ENCODE results near the gene PPARG.
"Not testable (repeated sequence)": the region's sequence is repeated elsewhere in the genome, so short reads cannot be mapped to it uniquely, and the experiment has no call there.

The PPARG gene

GRCh38 chr3:12445523-12446240, 156.8 kb downstream of the PPARG start:
- no peak for DNase-seq

DNA sequence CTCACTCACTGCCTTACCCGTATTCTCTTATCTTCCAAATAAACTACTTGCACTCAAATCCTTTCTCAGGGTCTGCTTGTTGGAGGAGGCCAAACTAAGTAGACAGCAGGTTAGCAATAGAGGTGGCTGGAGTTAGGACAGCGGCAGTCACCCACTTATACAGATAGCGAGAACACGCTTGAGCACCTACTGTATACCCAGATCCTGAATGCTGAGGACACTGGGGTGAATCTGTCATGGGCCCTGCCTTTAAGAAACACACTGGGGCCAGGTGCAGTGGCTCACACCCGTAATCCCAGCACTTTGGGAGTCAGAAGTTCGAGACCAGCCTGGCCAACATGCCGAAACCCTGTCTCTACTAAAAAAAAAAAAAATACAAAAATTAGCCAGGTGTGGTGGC, 157.4 kb downstream of the PPARG start:
- no peak for DNase-seq

DNA sequence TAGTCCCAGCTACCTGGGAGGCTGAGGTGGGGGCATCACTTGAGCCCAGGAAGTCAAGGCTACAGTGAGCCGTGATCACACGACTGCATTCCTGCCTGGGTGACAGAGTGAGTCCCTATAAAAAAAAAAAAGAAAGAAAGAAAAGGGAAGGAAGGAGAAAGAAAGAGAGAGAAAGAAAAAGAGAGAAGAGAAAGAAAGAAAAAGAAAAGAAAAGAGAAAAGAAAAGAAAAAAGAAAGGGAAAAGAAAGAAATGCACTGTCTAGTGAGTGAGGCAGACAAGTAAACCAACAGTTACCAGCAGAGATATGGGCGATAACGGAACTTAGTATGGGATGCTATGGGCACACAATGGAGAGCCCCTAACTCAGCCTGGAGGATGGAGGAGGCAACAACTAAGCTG, 158.2 kb downstream of the PPARG start:
- no peak for DNase-seq

DNA sequence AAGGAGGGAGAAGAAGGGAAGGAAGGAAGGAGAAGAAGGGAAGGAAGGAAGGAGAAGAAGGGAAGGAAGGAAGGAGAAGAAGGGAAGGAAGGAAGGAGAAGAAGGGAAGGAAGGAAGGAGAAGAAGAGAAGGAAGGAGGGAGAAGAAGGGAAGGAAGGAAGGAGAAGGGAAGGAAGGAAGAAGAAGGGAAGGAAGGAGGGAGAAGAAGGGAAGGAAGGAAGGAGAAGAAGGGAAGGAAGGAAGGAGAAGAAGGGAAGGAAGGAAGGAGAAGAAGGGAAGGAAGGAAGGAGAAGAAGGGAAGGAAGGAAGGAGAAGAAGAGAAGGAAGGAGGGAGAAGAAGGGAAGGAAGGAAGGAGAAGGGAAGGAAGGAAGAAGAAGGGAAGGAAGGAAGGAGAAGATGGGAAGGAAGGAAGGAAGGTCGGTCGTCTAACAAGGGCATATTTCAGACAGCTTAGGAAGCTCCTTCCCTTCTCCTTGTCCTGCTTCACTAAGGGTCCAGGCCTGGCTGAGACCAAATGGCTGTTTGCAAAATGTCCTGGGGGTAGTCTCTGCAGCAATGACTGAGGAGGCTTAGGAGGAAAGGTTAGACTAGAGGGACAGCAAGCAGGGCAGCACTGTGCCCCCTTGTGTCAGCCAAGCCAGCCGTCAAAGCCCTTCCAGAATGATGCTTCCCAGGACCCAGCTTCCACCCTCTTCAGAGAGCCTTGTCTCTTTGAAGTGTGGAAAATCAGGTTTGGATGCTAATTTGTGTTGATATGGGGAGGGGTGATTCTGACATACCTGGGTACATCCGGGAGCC, 159.7 kb downstream of the PPARG start:
- DNase-seq = not testable (repeated sequence)

DNA sequence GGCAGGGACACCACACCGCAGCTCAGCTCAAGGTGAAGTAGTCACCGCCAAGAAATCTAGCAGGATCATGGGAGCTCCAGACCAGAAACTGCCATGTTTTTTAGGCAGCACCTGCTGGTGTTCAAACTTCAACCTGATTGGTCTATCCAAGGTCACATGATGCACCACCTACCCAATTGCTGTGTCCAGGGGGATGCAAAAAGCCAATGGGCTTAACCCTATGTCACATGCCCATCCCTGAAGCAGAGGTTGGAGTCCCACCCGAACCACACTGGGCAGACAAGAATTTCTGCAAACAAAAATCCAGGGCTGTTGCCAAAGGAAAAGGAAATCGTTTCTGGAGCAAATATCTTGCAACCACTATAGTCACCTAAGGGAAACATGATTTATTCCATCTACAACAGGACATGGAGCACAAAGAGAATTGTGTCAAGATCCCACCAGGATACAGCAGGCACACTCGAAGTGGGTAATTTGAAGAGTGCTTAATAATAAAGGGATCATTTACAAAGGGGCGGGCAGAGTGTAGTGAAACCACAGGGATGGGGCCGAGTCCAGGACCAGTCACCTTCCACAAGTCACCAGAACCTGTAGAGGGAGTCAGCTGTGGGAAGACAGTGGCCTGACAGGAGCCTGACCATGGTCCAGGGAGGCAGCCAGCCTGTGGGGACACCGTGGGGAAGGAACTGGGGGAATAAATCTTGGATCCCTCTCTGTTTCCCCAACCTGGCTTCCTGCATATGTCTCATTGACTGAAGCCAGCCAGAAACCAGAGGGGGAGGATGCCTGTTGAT, 161.2 kb downstream of the PPARG start:
- no peak for DNase-seq

DNA sequence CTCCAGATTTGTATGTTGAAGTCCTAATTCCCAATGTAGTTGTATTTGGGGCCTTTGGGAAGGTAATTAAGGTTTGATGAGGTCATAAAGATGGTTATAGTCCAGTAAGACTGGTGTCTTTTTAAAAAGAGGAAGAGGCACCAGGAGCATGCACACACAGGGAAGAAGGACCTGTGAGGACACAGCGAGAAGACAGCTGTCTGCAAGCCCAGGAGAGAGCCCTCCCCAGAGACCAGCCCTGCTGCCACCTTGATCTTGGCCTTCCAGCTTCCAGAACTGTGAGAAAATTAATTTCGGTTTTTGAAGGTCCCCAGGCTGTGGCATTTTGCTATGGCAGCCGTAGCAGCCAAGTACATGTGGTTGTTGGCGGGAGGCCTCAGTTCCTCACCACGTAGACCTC, 162.6 kb downstream of the PPARG start:
- DNase-seq = no peak

GRCh38 chr3:12451960-12452359, 163.1 kb downstream of the PPARG start:
- DNase-seq = no peak

DNA sequence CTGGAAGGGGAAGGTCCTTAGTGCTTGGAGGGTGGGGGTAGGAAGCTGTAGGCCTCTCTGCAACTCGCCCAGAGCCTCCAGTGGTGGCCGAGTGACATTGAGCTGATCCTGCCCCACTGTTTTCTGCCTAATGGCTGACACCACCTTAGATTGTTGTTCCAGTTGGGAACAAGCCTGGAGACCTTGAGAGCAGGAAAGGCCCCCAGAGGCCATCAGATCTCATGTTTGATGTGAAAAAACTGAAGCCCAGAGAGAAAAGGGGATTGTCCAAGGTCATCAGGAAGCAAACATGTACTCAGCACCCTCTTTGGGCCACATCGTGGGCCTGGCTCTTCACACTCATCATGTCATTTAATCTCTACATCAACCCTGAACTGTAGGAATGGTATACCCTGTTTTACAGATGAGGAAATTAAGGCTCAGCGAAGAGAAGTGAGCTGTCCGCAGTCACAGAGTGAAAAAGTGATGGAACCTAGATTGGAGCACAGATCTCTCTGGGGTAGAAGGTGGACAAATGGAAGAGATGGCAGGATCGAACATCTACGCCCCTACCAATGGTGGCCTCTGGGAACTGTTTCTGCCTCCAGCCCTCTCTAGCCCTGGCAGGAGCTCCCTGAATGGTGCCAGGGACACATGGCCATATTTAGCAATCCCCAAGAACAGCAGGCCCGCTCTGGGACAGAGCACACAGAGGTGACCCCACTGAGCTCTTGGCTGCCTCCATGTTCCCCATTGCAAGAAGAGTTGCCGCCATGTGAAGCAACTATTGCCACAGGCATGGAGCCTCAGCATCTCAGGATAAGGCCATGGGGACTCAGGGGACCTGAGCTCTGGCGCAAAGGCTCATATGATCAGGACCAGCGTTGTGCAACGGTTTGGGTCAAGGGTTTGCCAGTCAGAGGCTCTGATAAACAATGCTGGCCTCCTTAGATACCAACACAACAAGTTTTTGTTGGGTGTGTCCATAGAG, 163.8 kb downstream of the PPARG start:
- no peak for DNase-seq

DNA sequence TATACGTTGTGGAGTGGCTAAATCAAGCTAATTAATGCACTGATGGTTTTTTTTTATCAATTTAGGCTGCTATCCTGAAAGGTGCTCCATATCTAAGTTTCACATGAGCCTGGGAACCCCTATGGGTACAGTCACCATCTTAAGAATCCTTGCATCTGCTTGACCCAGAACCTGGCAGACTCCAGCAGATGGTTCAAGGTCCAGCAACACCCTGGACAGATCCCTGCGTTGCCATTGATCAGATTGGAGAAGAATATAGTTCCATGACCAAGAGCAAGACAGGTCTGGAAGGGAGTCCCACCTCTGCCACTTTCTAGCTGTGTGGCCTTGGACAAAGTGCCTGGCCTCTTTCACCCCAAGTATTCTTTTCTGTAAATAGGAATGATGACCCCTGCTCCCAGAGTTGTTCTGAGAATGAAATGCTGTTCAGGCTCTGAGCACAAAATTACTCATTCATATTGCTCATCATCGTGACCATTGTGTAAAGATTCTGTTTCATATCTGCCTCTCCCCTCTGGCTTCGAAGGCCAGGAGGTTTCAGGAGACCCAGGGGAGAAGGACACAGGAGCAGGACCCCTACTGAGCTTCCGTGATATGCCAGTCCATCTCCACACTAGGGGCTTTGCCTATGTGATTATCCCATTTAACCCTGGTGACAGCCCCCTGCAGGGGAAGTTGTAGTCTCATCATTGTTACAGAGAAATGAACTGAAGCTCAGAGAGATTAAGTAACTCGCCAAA, 165.4 kb downstream of the PPARG start:
- no peak for DNase-seq

DNA sequence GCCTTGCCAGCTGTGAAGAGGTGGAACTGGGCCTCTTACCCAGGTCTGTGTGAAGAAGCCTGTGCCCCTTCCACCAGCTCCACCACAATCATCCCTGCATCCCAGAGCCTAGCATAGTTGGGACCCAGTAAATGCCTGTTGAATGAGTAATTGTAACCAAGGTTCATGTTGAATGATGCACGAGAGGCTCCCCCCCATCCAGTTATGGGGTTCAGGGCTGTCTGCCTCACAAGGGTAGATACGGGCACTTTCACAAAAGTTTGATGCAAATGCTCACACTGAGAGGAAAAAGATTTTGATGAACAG, 165.9 kb downstream of the PPARG start:
- DNase-seq = no peak

- DNase-seq = no peak
Measured at GRCh38 chr3:12455740-12456139, 166.9 kb downstream of the PPARG start.

DNA sequence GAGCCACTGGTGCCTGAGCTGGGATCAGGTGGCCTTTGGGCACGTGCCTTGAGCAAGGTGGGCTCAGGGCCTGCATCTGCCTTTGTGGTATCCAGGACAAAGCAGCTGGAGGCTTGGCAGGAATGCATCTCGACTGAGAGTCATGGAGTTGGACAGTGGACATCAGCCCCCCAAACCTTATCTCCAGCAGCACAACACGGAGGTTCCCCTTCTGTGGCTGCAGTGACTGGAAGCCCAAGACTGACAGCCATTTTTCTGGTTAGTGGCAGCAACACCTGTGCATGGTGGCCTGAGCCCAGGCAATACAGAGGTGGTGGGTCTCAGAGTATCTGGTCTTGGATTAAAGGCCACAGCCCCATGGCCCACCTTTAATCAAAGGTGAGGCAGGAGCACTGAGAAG, 167.6 kb downstream of the PPARG start:
- DNase-seq = no peak

DNA sequence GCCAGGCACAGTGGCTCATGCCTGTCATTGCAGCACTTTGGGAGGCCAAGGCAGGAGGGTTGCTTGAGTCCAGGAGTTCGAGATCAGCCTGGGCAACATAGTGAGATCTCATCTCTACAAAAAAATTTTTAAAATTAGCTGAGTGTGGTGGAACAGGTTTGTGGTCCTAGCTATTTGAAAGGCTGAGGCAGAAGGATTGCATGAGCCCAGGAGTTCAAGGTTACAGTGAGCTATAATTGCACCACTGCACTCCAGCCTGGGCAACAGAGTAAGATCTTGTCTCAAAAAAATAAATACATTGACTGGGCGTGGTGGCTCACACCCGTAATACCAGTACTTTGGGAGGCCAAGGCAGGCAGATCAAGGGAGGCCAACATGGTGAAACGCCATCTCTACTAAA, 168.5 kb downstream of the PPARG start:
- DNase-seq = not testable (repeated sequence)

DNA sequence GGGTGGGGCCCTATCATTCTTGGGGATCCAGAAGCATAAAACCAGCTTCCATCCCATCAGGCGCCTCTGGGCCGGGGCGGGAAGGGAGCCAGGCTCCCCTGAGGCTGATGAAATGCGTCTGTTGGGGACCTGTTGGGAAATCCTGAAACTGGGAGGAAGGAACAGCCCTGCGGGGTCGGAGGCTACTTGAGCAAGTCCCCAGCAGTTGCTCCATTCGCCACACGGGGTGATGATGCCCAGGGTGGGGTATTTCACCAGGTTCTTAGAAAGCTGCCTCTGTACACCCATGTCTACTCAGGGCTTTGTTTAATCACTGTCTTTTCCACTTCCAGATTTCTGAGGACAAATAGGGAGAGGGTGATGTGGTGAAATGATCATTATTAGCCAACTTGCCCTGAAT, 170.0 kb downstream of the PPARG start:
- no peak for DNase-seq

DNA sequence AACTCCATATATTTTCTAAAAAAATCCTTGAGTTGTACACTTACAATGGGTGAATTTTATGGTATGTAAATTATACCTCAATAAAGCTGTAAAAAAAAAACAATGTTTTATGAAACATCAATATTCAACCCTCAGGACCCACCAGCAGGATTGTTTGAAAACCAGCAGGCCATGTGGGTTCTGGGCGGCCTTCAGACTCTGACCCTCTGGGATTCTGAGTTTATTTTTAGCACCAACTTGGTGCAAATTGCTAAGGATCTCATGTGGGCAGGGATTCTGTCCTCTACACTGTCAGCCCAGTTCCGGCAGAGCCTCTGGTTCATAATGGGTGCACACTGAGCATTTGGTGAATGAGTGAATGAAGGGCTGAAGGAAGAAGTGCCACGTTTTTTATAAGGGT, 171.3 kb downstream of the PPARG start:
- DNase-seq = no peak

- no peak for DNase-seq
Measured at GRCh38 chr3:12461097-12461649, 172.3 kb downstream of the PPARG start.

DNA sequence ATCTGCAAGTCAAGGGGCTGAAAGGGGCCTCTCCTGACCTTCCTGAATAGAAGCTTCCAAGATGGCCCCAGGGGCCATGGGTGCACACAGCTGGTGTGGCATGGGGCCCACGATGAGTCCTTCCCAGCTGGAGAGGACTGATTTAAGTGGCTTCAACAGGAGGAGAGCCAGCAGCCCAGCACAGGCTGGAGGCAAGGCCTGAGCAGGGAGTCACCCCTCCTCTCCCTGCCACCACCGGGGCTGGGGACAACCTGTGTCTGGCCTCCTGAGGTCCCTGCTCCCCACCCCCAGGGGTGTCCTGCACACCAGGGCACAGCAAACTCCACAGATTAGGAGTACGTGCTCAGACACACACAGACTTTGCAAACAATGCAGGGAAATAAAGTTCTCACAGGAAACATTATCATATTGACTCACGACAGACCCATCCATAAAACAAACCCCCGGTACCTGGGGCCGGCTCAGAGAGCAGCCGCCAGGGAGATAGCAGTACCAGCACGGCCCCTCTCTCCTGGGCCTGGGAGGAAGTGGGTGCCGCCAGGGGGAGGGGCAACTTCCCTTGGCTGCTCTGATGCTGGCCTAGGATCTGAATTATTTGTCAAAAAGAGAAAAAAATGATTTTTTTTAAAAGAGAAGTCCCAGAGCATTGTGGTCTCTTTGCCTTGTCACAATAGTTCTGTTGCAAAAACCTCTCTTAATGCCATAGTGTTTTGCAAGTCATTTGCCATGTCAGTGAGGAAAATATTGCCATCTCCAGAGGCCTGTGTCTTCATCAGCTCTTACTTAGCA, 173.5 kb downstream of the PPARG start:
- no peak for DNase-seq

GRCh38 chr3:12463686-12464085, 174.8 kb downstream of the PPARG start:
- no peak for DNase-seq

GRCh38 chr3:12464181-12464580, 175.3 kb downstream of the PPARG start:
- DNase-seq = no peak

- DNase-seq = no peak
Measured at GRCh38 chr3:12465151-12465835, 176.4 kb downstream of the PPARG start.

All from NCI-H226 (cell line).